Stomach (tissue), 4 donors: ENCODE results near the gene SPNS1.

Experiments
- CTCF ChIP-seq, 7 experiments: fragments of 450-650 bp in 4 of 7; fragments of 200-600 bp in 3 of 7; sonication (generic) in 3 of 7; IDR thresholded peaks; one replicate each; pipeline ENCODE4 v1.5.1; 2016 to 2019; ENCODE audit warnings: antibody characterized with exemption in 7 of 7, control low read depth in 2 of 7, mild to moderate bottlenecking in 1 of 7
- EP300 ChIP-seq: sonication (generic); formaldehyde crosslinking; IDR thresholded peaks from one replicate; pipeline ENCODE4 v1.6.1; 2017; ENCODE audit warnings: antibody characterized with exemption
- POLR2AphosphoS5 ChIP-seq, 3 donors: sonication (generic); formaldehyde crosslinking; IDR thresholded peaks; one replicate each; pipeline ENCODE4 v1.6.1; 2016; ENCODE audit warnings: antibody characterized with exemption in 3 of 3

GRCh38 chr16:28989363-28989762, 14.8 kb downstream of the SPNS1 start:
- TF ChIP-seq CTCF (IDR thresholded peaks at IDR 0.05) (no peak), EP300 (no peak), POLR2AphosphoS5 (IDR thresholded peaks at IDR 0.05) (no peak)
